GM12875 (cell line): ENCODE results near the gene CPSF6.

ENCODE experiments used
- H3K4me3 ChIP-seq: one replicate; pipeline ENCODE4 v1.5.1; 2011; ENCODE audit warnings: low read depth, low read length, control low read depth
- TF ChIP-seq, protein P1 (sequence below): IDR thresholded peaks from 2 replicates; pipeline ENCODE4 v1.5.1; 2011; ENCODE audit warnings: low read depth, mild to moderate bottlenecking, control low read depth, inconsistent platforms, low read length, moderate library complexity, borderline replicate concordance; ENCODE audit not compliant: insufficient read depth

CPSF6 gene

DNA sequence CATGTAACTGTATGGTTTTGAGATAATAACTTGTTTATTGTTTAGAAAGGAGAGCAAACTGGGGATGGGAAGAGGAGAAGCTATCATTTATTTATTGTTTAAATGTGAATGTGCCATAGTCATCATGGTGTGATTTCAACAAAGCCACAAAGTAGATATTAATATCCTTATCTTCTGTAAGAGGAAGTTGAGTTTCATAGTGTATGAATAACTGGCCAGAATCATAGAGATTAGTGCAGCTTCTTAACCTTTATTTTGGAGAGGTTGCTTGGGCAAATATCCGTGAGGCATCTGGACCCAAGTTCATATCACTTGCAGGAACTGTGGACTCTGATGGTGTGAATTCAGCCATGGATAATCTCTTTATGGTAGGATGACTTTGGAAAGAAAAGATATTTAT lies 82.0 kb downstream of the CPSF6 start:
- no peak overlapping the region for H3K4me3 ChIP-seq
- TF ChIP-seq, protein P1, sequence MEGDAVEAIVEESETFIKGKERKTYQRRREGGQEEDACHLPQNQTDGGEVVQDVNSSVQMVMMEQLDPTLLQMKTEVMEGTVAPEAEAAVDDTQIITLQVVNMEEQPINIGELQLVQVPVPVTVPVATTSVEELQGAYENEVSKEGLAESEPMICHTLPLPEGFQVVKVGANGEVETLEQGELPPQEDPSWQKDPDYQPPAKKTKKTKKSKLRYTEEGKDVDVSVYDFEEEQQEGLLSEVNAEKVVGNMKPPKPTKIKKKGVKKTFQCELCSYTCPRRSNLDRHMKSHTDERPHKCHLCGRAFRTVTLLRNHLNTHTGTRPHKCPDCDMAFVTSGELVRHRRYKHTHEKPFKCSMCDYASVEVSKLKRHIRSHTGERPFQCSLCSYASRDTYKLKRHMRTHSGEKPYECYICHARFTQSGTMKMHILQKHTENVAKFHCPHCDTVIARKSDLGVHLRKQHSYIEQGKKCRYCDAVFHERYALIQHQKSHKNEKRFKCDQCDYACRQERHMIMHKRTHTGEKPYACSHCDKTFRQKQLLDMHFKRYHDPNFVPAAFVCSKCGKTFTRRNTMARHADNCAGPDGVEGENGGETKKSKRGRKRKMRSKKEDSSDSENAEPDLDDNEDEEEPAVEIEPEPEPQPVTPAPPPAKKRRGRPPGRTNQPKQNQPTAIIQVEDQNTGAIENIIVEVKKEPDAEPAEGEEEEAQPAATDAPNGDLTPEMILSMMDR: no peak
